ENCODE data around the gene COPZ1. TPM values are rescaled to one million over a fixed set of nuclear protein-coding genes. Genes with fewer than 3 reads are reported as not detected.
A peak's percentile ranks its signal among the peaks of the same experiment; 100 is the strongest.

COPZ1 gene
- total and polyA plus RNA-seq, 8 donors: 14.6 to 133 (median 82.4) TPM

DNA sequence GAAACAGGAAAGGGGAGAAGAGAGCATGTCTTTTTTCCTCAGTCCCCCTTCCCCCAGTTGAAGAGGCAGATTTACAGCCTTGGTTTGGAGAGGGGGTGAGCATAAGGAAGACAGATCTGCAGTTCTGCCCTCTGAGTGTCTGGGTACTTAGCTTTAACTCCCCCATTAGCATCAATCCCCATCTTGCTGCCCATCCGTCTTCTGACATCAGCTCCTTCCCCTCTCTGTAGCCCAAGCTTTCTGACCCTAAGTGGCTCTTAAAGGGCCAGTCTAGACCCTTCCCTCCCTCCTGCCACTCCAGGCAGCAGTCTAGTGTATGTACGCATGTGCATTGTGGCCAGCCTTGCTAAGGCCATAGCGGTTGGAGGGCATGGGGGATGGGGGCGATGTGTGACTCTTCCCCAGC is 32.0 kb downstream of the COPZ1 start:
- intact Hi-C loops (cut with DNase I; ENCODE audit: low total_unique reads): no loop called here
- DNase-seq: peak in 1 of 2 donors; percentile 50
- no peaks in the 10 kb centered on the region for H3K27me3 ChIP-seq
- WGBS, 5 donors: 67 to 90% (median 84%) methylated on average over 4 of the region's 4 CpGs
- no peak overlapping the region for H3K4me3 ChIP-seq
- H3K4me1 ChIP-seq: peaks cover 32 to 73% (median 54%) of the 10 kb centered on the region in 4 donors
- H3K9me3 ChIP-seq: no peaks in the 10 kb centered on the region
- H3K36me3 ChIP-seq: peaks cover 0 to 8% (median 2%) of the 10 kb centered on the region in 4 donors
- peak overlapping the region in 3 of 5 donors; percentile 10 to 92 (median 35) for H3K27ac ChIP-seq
- TF ChIP-seq POLR2A (IDR thresholded peaks at IDR 0.05) (no peak), EP300 (IDR thresholded peaks at IDR 0.05) (no peak), POLR2AphosphoS5 (IDR thresholded peaks at IDR 0.05) (no peak)
- TF ChIP-seq, protein P1, sequence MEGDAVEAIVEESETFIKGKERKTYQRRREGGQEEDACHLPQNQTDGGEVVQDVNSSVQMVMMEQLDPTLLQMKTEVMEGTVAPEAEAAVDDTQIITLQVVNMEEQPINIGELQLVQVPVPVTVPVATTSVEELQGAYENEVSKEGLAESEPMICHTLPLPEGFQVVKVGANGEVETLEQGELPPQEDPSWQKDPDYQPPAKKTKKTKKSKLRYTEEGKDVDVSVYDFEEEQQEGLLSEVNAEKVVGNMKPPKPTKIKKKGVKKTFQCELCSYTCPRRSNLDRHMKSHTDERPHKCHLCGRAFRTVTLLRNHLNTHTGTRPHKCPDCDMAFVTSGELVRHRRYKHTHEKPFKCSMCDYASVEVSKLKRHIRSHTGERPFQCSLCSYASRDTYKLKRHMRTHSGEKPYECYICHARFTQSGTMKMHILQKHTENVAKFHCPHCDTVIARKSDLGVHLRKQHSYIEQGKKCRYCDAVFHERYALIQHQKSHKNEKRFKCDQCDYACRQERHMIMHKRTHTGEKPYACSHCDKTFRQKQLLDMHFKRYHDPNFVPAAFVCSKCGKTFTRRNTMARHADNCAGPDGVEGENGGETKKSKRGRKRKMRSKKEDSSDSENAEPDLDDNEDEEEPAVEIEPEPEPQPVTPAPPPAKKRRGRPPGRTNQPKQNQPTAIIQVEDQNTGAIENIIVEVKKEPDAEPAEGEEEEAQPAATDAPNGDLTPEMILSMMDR (IDR thresholded peaks at IDR 0.05): no peak

DNA sequence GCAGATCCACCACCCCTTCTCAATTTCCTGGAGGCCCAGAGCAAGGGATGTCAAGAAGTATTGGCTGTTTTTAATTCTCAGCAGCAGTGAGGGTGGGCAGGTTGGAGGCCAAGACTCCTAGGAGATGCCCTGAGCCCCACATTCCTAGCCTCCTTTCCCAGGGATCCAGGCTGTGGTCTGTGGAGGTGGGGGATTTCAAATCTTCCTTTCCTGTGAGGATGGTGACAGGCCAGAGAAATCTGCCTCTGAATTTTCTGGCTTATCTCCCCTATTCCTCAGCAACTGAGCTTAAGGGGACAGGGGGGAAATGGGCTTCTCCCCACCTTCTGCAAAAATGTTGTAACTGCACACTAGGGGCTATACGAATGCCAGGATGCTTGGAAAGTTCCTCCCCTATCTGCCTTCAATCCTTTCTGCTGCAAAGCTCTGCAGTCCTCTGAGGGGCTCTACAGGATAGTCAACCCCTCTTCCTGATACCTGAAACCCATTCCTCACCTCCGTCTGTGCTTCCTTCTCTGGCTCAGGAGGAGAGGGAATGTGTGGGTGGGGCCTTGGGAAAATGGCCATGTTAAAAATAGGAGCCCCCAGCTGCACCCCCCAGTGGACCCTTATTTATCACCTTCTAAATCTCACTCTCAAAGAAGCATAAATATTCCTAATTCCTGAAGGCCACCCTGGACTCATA is 32.7 kb downstream of the COPZ1 start:
- Histone ChIP-seq H3K9me3 (no peaks in the 10 kb centered on the region), H3K4me1 (peaks cover 25 to 67% (median 47%) of the 10 kb centered on the region in 4 donors), H3K27me3 (no peaks in the 10 kb centered on the region), H3K27ac (peak overlapping the region in 4 of 5 donors; percentile 10 to 92 (median 88)), H3K4me3 (peak overlapping the region in 2 of 4 donors; percentile 61 to 74), H3K36me3 (peaks cover 0 to 1% (median 0%) of the 10 kb centered on the region in 4 donors)
- 52 to 74% (median 59%) methylated on average over 2 of the region's 2 CpGs for WGBS, 5 donors
- intact Hi-C loops (cut with DNase I; ENCODE audit: low total_unique reads): no loop called here
- no peak for DNase-seq
- TF ChIP-seq, protein P1 (IDR thresholded peaks at IDR 0.05): no peak
- no peak for TF ChIP-seq EP300 (IDR thresholded peaks at IDR 0.05)
- no peak for TF ChIP-seq POLR2A (IDR thresholded peaks at IDR 0.05)
- no peak for TF ChIP-seq POLR2AphosphoS5 (IDR thresholded peaks at IDR 0.05)

DNA sequence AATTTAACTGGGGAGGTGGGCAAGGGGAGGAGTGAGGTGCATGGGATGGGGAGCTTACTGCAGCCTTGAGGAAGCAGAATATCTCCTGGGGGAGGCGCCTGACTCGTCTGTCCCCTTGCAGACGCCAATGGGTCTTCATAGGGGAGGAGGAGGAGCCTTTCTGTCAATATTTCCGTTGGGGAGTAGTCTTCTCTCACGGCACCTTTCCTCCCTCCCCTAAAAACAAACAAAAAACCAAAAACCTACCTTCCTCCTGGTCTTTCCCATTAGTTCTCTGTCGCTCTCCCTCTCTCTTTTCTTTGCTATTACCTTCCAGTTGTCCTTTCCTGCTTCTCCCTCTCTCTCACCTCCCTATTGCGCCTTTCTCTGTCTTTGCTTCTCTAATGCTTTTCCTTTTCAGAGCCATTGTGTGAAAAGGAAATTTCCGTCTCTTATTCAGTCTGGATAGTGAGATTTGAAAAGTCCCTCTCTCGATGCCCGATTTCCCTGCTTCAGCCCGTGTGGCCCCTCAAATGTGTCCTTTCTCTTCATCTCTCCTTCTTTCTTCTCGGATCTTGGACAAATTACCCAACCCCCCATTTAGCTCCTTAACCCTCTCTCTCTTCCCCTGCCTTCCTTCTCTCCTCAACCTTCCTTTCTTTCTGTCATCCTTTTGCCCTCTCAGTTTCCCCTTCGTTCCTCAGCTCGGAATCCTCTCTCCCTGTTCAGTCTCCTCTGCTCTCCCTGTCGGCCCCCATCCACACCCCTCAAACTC is 33.4 kb downstream of the COPZ1 start:
- Histone ChIP-seq H3K9me3 (no peaks in the 10 kb centered on the region), H3K27ac (peak overlapping the region; percentile 65 to 92 (median 84)), H3K4me1 (peaks cover 20 to 59% (median 39%) of the 10 kb centered on the region in 4 donors), H3K27me3 (no peaks in the 10 kb centered on the region), H3K36me3 (no peaks in the 10 kb centered on the region), H3K4me3 (peak overlapping the region; percentile 61 to 74 (median 63))
- intact Hi-C loops (cut with DNase I; ENCODE audit: low total_unique reads): no loop called here
- 2 to 10% (median 3%) methylated on average over 15 of the region's 15 CpGs for WGBS, 5 donors
- DNase-seq: peak in 1 of 2 donors; percentile 67
- TF ChIP-seq, protein P1 (IDR thresholded peaks at IDR 0.05): no peak
- no peak for TF ChIP-seq POLR2A (IDR thresholded peaks at IDR 0.05)
- no peak for TF ChIP-seq EP300 (IDR thresholded peaks at IDR 0.05)
- TF ChIP-seq POLR2AphosphoS5 (IDR thresholded peaks at IDR 0.05): no peak

DNA sequence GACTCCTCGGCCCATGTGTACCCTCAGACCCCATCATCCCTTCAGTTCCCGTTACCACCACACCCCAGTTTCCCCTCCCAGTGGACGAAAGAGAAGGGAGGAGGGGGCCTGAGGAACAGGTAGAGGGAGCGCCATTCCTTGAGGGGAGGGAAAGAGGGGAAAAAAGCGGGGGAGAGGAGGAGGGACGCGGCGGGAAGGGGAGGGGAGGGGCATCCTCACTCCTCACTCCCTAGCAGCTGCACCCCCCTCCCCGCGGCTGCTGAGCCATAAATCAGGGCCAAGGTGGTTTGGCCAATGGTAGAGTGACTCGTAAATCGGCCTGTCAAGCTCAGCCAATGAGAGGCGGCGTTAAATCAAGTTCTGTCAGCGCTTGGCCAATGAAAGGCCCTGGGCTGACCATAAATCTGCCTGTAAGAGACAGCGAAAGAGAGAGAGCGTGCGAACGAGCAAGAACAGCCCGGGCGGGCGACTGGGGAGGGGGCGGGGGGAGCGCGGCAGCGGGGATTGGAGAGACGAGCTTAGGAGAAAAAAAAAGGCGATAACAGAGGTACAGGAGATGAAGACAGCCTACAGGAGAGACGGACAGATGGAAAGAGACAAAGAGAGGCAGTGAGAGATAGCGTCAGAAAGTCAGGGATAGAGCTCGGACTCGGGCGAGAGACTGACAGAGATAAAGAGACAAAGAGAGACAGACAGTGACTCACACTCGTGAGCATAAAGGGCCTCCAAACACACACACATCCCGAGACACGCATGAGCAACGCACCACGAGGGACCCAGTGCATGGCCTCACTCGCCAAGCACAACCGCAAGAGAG is 34.2 kb downstream of the COPZ1 start:
- 1 to 2% (median 1%) methylated on average over 35 to 40 of the region's 40 CpGs for WGBS, 5 donors
- peak; percentile 58 to 75 (median 70) for TF ChIP-seq POLR2AphosphoS5 (IDR thresholded peaks at IDR 0.05)
- TF ChIP-seq POLR2A (IDR thresholded peaks at IDR 0.05): no peak
- TF ChIP-seq, protein P1 (IDR thresholded peaks at IDR 0.05): peak in 1 of 7 experiments; percentile 39
- TF ChIP-seq EP300 (IDR thresholded peaks at IDR 0.05): no peak
- peaks cover 18 to 53% (median 36%) of the 10 kb centered on the region in 4 donors for H3K4me1 ChIP-seq
- no peaks in the 10 kb centered on the region for H3K9me3 ChIP-seq
- H3K4me3 ChIP-seq: peak overlapping the region; percentile 61 to 74 (median 63)
- intact Hi-C loops (cut with DNase I; ENCODE audit: low total_unique reads): no loop called here
- peak overlapping the region; percentile 65 to 92 (median 84) for H3K27ac ChIP-seq
- H3K36me3 ChIP-seq: no peaks in the 10 kb centered on the region
- no peaks in the 10 kb centered on the region for H3K27me3 ChIP-seq
- peak; percentile 95 to 99 for DNase-seq

Measured in stomach (tissue), 9 donors.